ENCODE results near the gene NBDY. TPM values are rescaled to one million over a fixed set of nuclear protein-coding genes. Genes with fewer than 3 reads are reported as not detected.

The NBDY gene
- total RNA-seq, 1 donor from 2014 or later, result 53.6 TPM

- no peak for TF ChIP-seq CTCF (IDR thresholded peaks at IDR 0.05; ENCODE audit: partially characterized antibody, unreplicated experiment)
- peaks cover 5% of the 10 kb centered on the region for H3K27me3 Mint-ChIP-seq (ENCODE audit: unreplicated experiment)
- no peak for DNase-seq
- H3K4me3 Mint-ChIP-seq (ENCODE audit: unreplicated experiment), result no peak overlapping the region
- H3K9me3 Mint-ChIP-seq (ENCODE audit: unreplicated experiment), result peaks cover 10% of the 10 kb centered on the region
- H3K4me1 Mint-ChIP-seq (ENCODE audit: low read depth, unreplicated experiment), result peaks cover 1% of the 10 kb centered on the region
- no peak overlapping the region for H3K27ac Mint-ChIP-seq (ENCODE audit: unreplicated experiment)
- no peaks in the 10 kb centered on the region for H3K36me3 Mint-ChIP-seq (ENCODE audit: unreplicated experiment)
These were observed 69.3 kb downstream of the NBDY start for GRCh38 chrX:56798339-56798711.

- Mint-ChIP-seq H3K27ac (ENCODE audit: unreplicated experiment) (no peak overlapping the region), H3K9me3 (ENCODE audit: unreplicated experiment) (peaks cover 9% of the 10 kb centered on the region), H3K4me1 (ENCODE audit: low read depth, unreplicated experiment) (peaks cover 1% of the 10 kb centered on the region), H3K27me3 (ENCODE audit: unreplicated experiment) (peaks cover 5% of the 10 kb centered on the region), H3K36me3 (ENCODE audit: unreplicated experiment) (no peaks in the 10 kb centered on the region), H3K4me3 (ENCODE audit: unreplicated experiment) (no peak overlapping the region)
- TF ChIP-seq CTCF (IDR thresholded peaks at IDR 0.05; ENCODE audit: partially characterized antibody, unreplicated experiment), result no peak
- DNase-seq, result no peak
These were observed 70.1 kb downstream of the NBDY start for GRCh38 chrX:56798866-56799758.

GRCh38 chrX:56800307-56800706 lies 71.3 kb downstream of the NBDY start:
- H3K9me3 Mint-ChIP-seq (ENCODE audit: unreplicated experiment), result peaks cover 9% of the 10 kb centered on the region
- no peak overlapping the region for H3K4me3 Mint-ChIP-seq (ENCODE audit: unreplicated experiment)
- H3K4me1 Mint-ChIP-seq (ENCODE audit: low read depth, unreplicated experiment), result peaks cover 1% of the 10 kb centered on the region
- no peak for TF ChIP-seq CTCF (IDR thresholded peaks at IDR 0.05; ENCODE audit: partially characterized antibody, unreplicated experiment)
- DNase-seq, result no peak
- peaks cover 5% of the 10 kb centered on the region for H3K27me3 Mint-ChIP-seq (ENCODE audit: unreplicated experiment)
- no peak overlapping the region for H3K27ac Mint-ChIP-seq (ENCODE audit: unreplicated experiment)
- no peaks in the 10 kb centered on the region for H3K36me3 Mint-ChIP-seq (ENCODE audit: unreplicated experiment)

GRCh38 chrX:56800801-56801200 lies 71.8 kb downstream of the NBDY start:
- no peak for DNase-seq
- peaks cover 9% of the 10 kb centered on the region for H3K9me3 Mint-ChIP-seq (ENCODE audit: unreplicated experiment)
- H3K4me1 Mint-ChIP-seq (ENCODE audit: low read depth, unreplicated experiment), result peaks cover 1% of the 10 kb centered on the region
- no peak overlapping the region for H3K4me3 Mint-ChIP-seq (ENCODE audit: unreplicated experiment)
- peaks cover 5% of the 10 kb centered on the region for H3K27me3 Mint-ChIP-seq (ENCODE audit: unreplicated experiment)
- no peaks in the 10 kb centered on the region for H3K36me3 Mint-ChIP-seq (ENCODE audit: unreplicated experiment)
- no peak overlapping the region for H3K27ac Mint-ChIP-seq (ENCODE audit: unreplicated experiment)
- no peak for TF ChIP-seq CTCF (IDR thresholded peaks at IDR 0.05; ENCODE audit: partially characterized antibody, unreplicated experiment)

GRCh38 chrX:56802428-56802827 lies 73.4 kb downstream of the NBDY start:
- Mint-ChIP-seq H3K9me3 (ENCODE audit: unreplicated experiment) (peaks cover 7% of the 10 kb centered on the region), H3K27ac (ENCODE audit: unreplicated experiment) (no peak overlapping the region), H3K4me3 (ENCODE audit: unreplicated experiment) (no peak overlapping the region), H3K4me1 (ENCODE audit: low read depth, unreplicated experiment) (peaks cover 1% of the 10 kb centered on the region), H3K27me3 (ENCODE audit: unreplicated experiment) (peaks cover 3% of the 10 kb centered on the region), H3K36me3 (ENCODE audit: unreplicated experiment) (no peaks in the 10 kb centered on the region)
- DNase-seq, result no peak
- no peak for TF ChIP-seq CTCF (IDR thresholded peaks at IDR 0.05; ENCODE audit: partially characterized antibody, unreplicated experiment)

Measured in glutamatergic neuron (in vitro differentiated cells).